HepG2 (cell line): Measurements from ENCODE around the gene STUB1. TPM values are rescaled to one million over a fixed set of nuclear protein-coding genes. Genes with fewer than 3 reads are reported as not detected.

Experiments
- MYC ChIP-seq: sonication (generic); formaldehyde crosslinking; IDR thresholded peaks from 2 replicates; pipeline ENCODE4 v1.9.0; 2021; ENCODE audit warnings: missing genetic modification reagents, borderline replicate concordance
- ZNF709 ChIP-seq: sonication (generic); formaldehyde crosslinking; IDR thresholded peaks from 2 replicates; pipeline ENCODE4 v1.5.0; 2020; ENCODE audit warnings: mild to moderate bottlenecking, missing genetic modification reagents
- polyA plus RNA-seq, 8 experiments: library from polyadenylated mRNA; depleted of rRNA in 3 of 8; stranded (reverse) in 7 of 8; unstranded in 1 of 8; fragments of >200 nt; fragmentation: Illumina TruSeq in 4 of 8; extraction: Trizol in 4 of 8; gene quantifications; 2 replicates each; pipeline versions ENCODE4 v1.2.1 to v1.2.3, GENCODE V29; 2011 to 2016; ENCODE audit warnings: low read depth in 4 of 8, missing spikeins in 1 of 8, mixed read lengths in 1 of 8; ENCODE audit not compliant: insufficient read depth in 1 of 8
- total RNA-seq, 5 experiments: library from RNA; depleted of rRNA; stranded (reverse); fragments of >200 nt; fragmentation: Illumina TruSeq; extraction: Trizol; gene quantifications; 2 replicates each; pipeline ENCODE4 v1.2.3, GENCODE V29; 2016; ENCODE audit warnings: low read depth in 1 of 5
- TF ChIP-seq, protein P1 (sequence below): sonication (generic); formaldehyde crosslinking; IDR thresholded peaks from 2 replicates; pipeline ENCODE4 v1.4.0; 2020; ENCODE audit warnings: mild to moderate bottlenecking, missing genetic modification reagents

The STUB1 gene
- total and polyA plus RNA-seq, 2 of the 13 experiments (the other 11 are each of a cell fraction or from before 2014, with no cell fraction given) = 52.9 to 78.2 TPM

DNA sequence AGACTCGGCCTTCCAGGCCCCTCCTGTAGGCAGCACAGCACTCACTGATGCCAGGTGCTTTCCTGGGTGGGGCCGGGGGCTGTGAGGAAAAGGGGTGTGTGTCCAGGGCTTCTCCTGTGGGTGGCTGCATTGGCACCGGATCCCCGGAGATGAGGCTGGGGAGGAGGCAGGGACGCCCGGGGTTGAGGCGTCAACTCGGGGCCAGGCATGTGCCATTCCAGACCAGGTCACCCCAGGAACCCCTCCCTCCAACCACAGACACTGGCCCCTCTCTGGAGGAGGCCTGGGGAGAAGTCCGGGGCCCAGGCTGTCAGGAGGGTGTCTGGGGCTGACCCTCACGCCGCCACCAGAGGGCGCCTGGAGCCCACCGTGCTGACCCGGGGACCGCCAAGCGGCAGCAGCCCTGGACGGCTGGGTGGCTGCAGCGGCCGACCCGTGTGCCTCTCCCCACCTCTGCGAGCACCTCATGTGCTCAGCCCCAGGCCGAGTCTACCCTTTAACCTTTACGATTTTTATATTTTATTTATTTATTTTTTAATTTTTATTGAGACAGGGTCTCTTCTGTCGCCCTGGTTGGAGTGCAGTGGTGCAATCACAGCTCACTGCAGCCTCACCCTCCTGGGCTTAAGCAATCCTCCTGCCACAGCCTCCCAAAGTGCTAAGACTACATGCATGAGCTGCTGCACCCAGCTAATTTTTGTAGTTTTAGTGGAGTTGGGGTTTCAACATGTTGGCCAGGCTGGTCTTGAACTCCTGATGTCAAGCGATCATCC, 31.5 kb downstream of the STUB1 start (continued):
- TF ChIP-seq, protein P1, sequence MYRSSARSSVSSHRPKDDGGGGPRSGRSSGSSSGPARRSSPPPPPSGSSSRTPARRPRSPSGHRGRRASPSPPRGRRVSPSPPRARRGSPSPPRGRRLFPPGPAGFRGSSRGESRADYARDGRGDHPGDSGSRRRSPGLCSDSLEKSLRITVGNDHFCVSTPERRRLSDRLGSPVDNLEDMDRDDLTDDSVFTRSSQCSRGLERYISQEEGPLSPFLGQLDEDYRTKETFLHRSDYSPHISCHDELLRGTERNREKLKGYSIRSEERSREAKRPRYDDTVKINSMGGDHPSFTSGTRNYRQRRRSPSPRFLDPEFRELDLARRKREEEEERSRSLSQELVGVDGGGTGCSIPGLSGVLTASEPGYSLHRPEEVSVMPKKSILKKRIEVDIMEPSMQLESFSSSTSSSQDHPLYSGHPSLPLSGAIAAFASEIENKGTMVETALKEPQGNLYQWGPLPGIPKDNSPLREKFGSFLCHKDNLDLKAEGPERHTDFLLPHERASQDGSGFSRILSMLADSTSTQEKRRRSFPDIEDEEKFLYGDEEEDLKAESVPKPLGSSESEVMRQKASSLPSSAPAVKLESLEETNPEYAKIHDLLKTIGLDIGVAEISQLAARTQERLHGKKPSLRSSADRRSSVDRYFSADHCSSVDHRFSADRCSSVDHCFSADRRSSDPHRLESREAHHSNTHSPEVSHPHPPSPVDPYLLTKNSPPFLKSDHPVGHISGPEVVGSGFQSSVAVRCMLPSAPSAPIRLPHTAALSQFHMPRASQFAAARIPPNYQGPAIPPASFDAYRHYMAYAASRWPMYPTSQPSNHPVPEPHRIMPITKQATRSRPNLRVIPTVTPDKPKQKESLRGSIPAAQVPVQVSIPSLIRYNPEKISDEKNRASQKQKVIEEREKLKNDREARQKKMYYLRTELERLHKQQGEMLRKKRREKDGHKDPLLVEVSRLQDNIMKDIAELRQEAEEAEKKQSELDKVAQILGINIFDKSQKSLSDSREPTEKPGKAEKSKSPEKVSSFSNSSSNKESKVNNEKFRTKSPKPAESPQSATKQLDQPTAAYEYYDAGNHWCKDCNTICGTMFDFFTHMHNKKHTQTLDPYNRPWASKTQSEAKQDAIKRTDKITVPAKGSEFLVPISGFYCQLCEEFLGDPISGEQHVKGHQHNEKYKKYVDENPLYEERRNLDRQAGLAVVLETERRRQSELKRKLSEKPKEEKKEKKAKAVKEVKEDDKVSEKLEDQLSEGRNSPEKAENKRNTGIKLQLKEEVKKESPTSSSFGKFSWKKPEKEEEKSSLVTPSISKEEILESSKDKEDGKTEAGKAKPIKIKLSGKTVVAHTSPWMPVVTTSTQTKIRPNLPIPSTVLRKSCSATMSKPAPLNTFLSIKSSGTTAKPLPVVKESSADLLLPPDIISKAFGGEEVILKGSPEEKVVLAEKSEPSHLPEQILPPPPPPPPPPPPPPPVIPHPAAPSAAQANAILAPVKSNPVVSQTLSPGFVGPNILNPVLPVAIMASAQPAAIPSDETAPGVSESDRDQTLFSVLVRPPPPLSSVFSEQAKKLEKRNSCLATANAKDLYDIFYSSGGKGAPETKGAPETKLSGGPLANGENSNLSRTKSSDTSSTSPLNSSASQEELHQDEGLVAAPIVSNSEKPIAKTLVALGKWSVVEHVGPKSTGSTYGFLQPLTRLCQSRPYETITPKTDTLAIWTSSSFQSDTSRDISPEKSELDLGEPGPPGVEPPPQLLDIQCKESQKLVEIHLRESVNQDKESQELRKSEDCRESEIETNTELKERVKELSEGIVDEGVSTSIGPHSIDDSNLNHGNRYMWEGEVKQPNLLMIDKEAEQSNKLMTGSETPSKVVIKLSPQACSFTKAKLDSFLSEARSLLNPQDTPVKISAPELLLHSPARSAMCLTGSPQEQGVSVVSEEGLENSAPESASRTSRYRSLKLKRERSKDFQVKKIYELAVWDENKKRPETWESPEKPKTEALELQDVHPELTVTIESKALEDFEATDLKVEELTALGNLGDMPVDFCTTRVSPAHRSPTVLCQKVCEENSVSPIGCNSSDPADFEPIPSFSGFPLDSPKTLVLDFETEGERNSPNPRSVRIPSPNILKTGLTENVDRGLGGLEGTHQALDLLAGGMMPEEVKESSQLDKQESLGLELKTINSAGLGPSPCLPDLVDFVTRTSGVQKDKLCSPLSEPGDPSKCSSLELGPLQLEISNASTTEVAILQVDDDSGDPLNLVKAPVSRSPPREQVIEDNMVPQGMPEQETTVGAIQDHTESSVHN (CRISPR knock-in tag) = no peak
- TF ChIP-seq ZNF709 (CRISPR knock-in tag) = no peak
- TF ChIP-seq MYC (CRISPR knock-in tag) = no peak; the same call in 1 of the 2 replicates
